Effector memory CD4-positive, alpha-beta T cell (primary cell): ENCODE data around the gene NPIPB9.
"Not testable (repeated sequence)": the region's sequence is repeated elsewhere in the genome, so short reads cannot be mapped to it uniquely, and the experiment has no call there.

ENCODE experiments used
- DNase-seq, 3 donors: peaks; one replicate each; pipeline ENCODE4 v3.0.0-alpha.2; 2020
- H3K27ac ChIP-seq: 2 replicates; pipeline ENCODE4 v1.7.0; 2013; ENCODE audit warnings: mild to moderate bottlenecking, low read length, moderate library complexity; ENCODE audit not compliant: insufficient read depth, poor library complexity, severe bottlenecking
- H3K27me3 ChIP-seq: replicated peaks from 2 replicates; pipeline ENCODE4 v1.7.0; 2013; ENCODE audit warnings: mild to moderate bottlenecking, low read length; ENCODE audit not compliant: insufficient read depth, control insufficient read depth, poor library complexity, severe bottlenecking
- H3K36me3 ChIP-seq: 2 replicates; pipeline ENCODE4 v1.7.0; 2013; ENCODE audit warnings: mild to moderate bottlenecking, low read length, moderate library complexity; ENCODE audit not compliant: control insufficient read depth, insufficient read depth
- H3K4me1 ChIP-seq: 2 replicates; pipeline ENCODE4 v1.7.0; 2013; ENCODE audit warnings: low read length, mild to moderate bottlenecking; ENCODE audit not compliant: control insufficient read depth, insufficient read depth, poor library complexity, severe bottlenecking
- H3K4me3 ChIP-seq: 2 replicates; pipeline ENCODE4 v1.7.0; 2013; ENCODE audit warnings: low read length, low read depth, mild to moderate bottlenecking; ENCODE audit not compliant: insufficient read depth, poor library complexity, severe bottlenecking
- H3K9me3 ChIP-seq: 2 replicates; pipeline ENCODE4 v1.7.0; 2013; ENCODE audit warnings: mild to moderate bottlenecking, low read length, moderate library complexity; ENCODE audit not compliant: control insufficient read depth
- total RNA-seq, 3 donors: gene quantifications; one replicate each; lab custom pipeline; 2026; lab: John Stamatoyannopoulos, UW

Gene NPIPB9
- total RNA-seq, result 0 reads per million in 3 donors

DNA sequence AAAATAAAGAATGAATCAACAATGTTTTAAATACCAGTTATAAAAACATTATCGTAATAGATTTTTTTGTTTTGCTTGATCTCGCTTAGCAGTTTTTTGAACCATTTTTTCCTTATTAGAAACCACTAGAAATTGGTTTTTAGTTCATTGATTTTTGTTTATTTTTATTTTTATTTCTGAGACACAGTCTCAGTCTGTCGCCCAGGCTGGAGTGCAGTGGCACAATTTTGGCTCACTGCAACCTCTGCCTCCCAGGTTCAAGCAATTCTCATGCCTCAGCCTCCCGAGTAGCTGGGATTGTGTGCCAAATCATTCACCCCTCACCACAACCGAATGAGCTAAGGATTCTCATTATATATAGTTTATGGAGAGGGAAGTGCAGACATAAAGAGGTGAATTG is at the start of gene NPIPB9:
Gene NPIPB9, plus strand, starts transcription at position 301 of the 400 bp plus-strand sequence.
- not testable (repeated sequence) for H3K4me3 ChIP-seq, H3K36me3 ChIP-seq, H3K27ac ChIP-seq, DNase-seq, H3K4me1 ChIP-seq, H3K9me3 ChIP-seq, H3K27me3 ChIP-seq

DNA sequence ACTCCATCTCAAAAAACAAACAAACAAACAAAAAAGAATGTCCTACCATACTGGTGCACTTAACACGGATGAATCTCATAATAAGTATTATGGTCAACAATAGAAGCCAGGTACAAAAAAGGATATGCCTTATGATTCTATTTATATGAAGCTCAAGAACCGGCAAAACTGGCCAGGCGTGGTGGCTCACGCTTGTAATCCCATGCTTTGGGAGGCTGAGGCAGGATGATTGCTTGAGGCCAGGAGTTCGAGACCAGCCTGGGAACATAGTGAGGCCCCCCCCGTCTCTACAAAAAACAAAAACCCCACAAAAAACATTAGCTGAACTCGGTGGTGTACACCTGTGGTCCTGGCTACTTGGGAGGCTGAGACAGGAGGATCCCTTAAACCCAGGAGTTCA is 47.3 kb upstream of the NPIPB9 start:
- not testable (repeated sequence) for H3K36me3 ChIP-seq, H3K27ac ChIP-seq, H3K4me3 ChIP-seq, H3K9me3 ChIP-seq, DNase-seq, H3K4me1 ChIP-seq, H3K27me3 ChIP-seq

DNA sequence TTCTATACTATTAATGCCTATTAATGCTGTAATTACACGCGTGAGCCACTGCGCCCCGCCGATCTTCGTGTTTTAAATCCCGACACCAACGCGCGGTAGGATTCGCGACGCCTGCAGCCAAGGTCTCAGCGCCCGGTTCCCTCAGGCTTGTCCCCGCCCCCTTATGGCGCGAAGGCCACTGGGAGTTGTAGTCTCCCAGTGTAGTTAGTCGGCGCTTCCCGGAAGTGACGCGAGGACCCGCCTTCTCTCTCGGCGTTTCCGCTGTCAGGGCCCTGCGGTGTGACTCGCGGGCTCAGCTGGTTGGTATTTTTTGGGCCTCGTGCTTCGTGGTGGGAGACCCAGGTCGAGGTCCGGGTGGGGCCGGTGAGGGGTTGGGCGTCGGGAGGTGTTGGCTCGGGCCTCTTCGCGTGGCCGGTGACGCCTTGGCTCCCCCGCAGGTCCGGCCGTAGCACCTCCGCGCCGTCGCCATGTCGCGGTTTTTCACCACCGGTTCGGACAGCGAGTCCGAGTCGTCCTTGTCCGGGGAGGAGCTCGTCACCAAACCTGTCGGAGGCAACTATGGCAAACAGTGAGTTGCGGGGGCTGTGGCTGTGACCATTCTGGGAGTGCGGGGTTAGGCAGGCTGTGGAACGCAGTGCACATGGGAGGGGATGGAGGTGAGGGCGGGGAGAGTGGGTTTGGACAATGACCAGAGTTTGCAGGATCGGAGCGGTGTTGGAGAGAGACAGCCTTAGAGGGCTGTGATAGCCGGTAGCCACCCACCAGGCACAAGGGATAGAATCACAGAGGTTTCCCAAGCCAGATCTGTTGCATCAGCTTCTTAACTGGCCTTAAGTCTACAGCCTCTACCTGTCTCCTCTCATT is 40.1 kb upstream of the NPIPB9 start, which contains the start of gene EIF3C:
Gene EIF3C, plus strand, starts transcription at position 245 of the 864 bp plus-strand sequence. Its CDS starts 223 bp downstream, at position 468.
- H3K27me3 ChIP-seq, H3K9me3 ChIP-seq, H3K4me3 ChIP-seq, DNase-seq, H3K36me3 ChIP-seq, H3K27ac ChIP-seq, H3K4me1 ChIP-seq: not testable (repeated sequence)

DNA sequence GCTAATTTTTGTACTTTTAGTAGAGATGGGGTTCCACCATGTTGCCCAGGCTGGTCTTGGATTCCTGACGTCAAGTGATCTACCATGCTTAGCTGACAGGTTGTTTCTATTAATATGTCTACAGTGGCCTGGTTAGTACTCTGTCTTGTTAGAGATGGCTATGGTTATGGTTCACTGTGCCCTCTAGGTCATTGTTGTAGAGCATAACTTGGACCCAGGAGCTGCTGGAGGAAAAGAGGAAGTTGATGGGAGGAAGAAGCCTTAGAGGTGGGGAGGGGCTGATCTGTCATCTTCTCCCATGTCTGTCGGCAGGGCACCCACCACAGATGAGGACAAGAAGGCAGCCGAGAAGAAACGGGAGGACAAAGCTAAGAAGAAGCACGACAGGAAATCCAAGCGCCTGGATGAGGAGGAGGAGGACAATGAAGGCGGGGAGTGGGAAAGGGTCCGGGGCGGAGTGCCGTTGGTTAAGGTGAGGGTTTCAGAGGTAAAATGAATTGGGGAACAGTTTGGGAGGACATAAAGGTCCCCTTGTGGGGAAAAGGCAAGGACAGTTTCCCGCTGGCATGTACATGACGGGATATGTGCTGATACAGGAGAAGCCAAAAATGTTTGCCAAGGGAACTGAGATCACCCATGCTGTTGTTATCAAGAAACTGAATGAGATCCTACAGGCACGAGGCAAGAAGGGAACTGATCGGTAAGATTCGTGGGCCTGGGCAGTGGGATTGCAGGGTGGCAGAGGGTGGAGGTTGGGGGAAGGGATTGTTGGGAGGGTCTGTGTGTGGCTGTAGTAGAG is 28.5 kb upstream of the NPIPB9 start:
- H3K4me1 ChIP-seq, H3K27ac ChIP-seq, H3K9me3 ChIP-seq, H3K27me3 ChIP-seq, DNase-seq, H3K36me3 ChIP-seq, H3K4me3 ChIP-seq: not testable (repeated sequence)

DNA sequence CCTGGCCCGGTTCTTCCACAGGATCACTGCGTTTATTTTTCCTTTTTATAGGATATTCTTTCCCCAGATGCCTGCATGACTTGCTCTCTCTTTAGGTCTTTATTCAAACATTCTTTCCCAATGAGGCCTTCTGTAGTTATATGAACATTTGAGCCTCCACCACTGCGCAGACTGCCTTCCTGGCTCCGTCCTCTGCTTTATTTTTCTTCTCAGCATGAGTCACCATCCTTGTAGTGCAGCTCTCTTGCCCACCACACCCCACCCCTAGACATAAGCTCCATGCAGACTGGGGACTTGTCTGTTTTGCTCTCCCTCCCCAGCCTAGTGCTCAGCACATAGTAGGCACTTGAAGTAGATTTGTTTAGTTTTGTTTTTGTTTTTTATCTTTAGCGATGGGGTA is 20.3 kb upstream of the NPIPB9 start:
- not testable (repeated sequence) for H3K27ac ChIP-seq, DNase-seq, H3K4me1 ChIP-seq, H3K27me3 ChIP-seq, H3K36me3 ChIP-seq, H3K9me3 ChIP-seq, H3K4me3 ChIP-seq

DNA sequence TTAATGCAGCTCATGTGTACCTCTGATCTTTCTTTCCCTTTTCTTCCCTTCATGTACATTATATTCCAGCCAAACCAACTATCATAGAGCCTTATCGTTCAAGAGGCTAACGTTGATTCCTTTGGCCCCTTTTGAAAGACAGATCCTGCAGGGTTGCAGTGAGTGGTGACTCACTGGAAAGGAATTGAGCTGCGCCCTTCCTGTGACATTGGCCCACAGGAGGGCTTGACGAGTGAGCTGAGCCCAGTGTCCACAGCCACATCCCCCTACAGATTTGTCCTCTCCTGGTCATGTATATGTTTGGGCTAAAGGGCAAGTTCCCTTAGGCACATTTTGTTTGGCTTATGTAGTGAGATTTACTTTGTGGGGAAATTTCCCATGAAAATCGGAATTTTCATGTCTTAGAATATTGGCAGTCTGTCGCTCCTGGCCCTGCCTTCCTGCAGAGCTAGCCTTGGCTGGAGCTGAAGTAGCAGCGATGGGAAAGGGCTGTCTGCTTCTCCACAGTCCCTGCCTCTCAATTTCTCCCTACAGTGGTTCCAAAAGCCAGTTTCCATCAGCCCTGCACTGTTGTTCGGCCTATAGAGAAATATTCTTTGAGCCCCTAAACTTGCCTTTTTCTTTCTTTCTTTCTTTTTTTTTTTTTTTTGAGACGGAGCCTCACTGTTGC is 19.0 kb upstream of the NPIPB9 start:
- not testable (repeated sequence) for H3K4me3 ChIP-seq, DNase-seq, H3K9me3 ChIP-seq, H3K27ac ChIP-seq, H3K27me3 ChIP-seq, H3K4me1 ChIP-seq, H3K36me3 ChIP-seq

DNA sequence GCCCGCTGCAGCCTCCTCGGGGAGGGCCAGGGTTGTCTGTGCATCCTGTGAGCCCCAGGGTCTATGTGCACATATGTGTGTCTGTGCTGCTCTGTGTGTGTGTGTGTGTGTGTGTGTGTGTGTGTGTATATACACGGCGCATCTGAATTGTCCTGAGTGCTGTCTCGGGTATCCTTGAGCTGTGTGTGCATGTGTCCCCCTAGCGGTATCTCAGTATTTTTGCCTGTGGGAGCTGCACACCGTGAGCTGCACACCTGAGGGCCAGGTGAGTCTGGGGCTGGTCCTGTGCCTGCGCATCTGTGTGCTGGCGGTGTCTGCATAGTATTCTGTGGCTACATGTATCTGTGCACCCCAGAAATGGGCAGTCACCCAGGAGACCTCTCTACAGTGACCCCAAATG is 11.8 kb upstream of the NPIPB9 start:
- DNase-seq, H3K27ac ChIP-seq, H3K9me3 ChIP-seq, H3K27me3 ChIP-seq, H3K36me3 ChIP-seq, H3K4me1 ChIP-seq, H3K4me3 ChIP-seq: not testable (repeated sequence)

DNA sequence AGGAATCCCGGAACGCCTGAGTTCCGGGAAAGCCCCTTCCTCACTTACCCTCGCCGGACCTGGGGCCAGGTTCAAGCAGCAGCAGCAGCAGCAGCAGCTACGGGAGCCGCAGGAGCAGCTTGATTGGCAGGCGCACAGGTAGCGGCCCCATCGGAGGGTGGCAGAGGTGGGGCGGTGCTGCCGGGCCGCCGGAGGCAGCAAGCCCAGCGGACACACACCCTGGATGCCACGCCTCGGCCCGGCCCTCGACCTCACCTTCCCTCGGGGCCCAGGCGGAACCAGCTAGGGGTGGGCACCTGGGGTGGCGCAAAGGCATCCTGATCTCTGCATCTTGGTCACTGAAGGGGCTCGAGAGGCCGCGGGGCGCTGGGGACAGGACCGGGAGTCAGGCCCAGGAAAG is 11.0 kb upstream of the NPIPB9 start:
- H3K27ac ChIP-seq, H3K4me1 ChIP-seq, H3K4me3 ChIP-seq, H3K9me3 ChIP-seq, DNase-seq, H3K36me3 ChIP-seq, H3K27me3 ChIP-seq: not testable (repeated sequence)

DNA sequence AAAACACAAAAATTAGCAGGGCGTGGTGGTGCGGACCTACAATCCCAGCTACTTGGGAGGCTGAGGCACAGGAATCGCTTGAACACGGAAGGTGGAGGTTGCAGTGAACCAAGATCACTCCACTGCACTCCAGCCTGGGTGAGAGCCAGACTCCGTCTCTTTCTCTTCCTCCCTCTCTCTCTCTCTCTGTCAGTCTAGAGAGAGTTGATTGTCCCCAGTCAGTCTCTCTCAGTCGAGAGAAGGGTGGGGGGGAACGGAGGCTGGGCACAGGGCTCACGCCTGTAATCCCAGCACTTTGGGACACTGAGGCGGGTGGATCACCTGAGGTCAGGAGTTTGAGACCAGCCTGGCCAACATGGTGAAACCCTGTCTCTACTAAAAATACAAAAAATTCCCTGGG is 10.3 kb upstream of the NPIPB9 start:
- not testable (repeated sequence) for H3K27me3 ChIP-seq, H3K4me3 ChIP-seq, DNase-seq, H3K36me3 ChIP-seq, H3K9me3 ChIP-seq, H3K27ac ChIP-seq, H3K4me1 ChIP-seq
